ENCODE results near the gene IGF1R.
"Not testable (repeated sequence)": the region's sequence is repeated elsewhere in the genome, so short reads cannot be mapped to it uniquely, and the experiment has no call there.

Gene IGF1R

GRCh38 chr15:99004998-99005974 is 356.9 kb downstream of the IGF1R start:
- not testable (repeated sequence) for H3K9me3 ChIP-seq (ENCODE audit: control insufficient read depth, low read length)

GRCh38 chr15:99006146-99006545 is 357.8 kb downstream of the IGF1R start:
- H3K9me3 ChIP-seq (ENCODE audit: control insufficient read depth, low read length) = no peaks in the 10 kb centered on the region
- H3K36me3 ChIP-seq (ENCODE audit: control insufficient read depth, insufficient read depth, low read length) = no peaks in the 10 kb centered on the region
- no peaks in the 10 kb centered on the region for H3K4me1 ChIP-seq (ENCODE audit: control insufficient read depth, insufficient read depth, low read length)
- H3K27me3 ChIP-seq (ENCODE audit: control insufficient read depth, insufficient read depth, low read length) = peaks cover 5% of the 10 kb centered on the region
- no peak overlapping the region for H3K9ac ChIP-seq (ENCODE audit: low read length)
- H3K4me3 ChIP-seq (ENCODE audit: low read length) = no peak overlapping the region

More at GRCh38 chr15:99004998-99005974, 356.9 kb downstream of the IGF1R start:
- not testable (repeated sequence) for H3K36me3 ChIP-seq (ENCODE audit: control insufficient read depth, insufficient read depth, low read length); H3K9ac ChIP-seq (ENCODE audit: low read length); H3K27me3 ChIP-seq (ENCODE audit: control insufficient read depth, insufficient read depth, low read length); H3K4me3 ChIP-seq (ENCODE audit: low read length); H3K4me1 ChIP-seq (ENCODE audit: control insufficient read depth, insufficient read depth, low read length)

GRCh38 chr15:99006904-99007495 is 358.7 kb downstream of the IGF1R start:
- Histone ChIP-seq H3K4me3 (ENCODE audit: low read length) (no peak overlapping the region), H3K9ac (ENCODE audit: low read length) (no peak overlapping the region), H3K27me3 (ENCODE audit: control insufficient read depth, insufficient read depth, low read length) (peaks cover 5% of the 10 kb centered on the region), H3K4me1 (ENCODE audit: control insufficient read depth, insufficient read depth, low read length) (no peaks in the 10 kb centered on the region), H3K9me3 (ENCODE audit: control insufficient read depth, low read length) (no peaks in the 10 kb centered on the region), H3K36me3 (ENCODE audit: control insufficient read depth, insufficient read depth, low read length) (no peaks in the 10 kb centered on the region)

- H3K9me3 ChIP-seq (ENCODE audit: control insufficient read depth, low read length) = no peaks in the 10 kb centered on the region
- H3K36me3 ChIP-seq (ENCODE audit: control insufficient read depth, insufficient read depth, low read length) = no peaks in the 10 kb centered on the region
- no peak overlapping the region for H3K9ac ChIP-seq (ENCODE audit: low read length)
- no peaks in the 10 kb centered on the region for H3K4me1 ChIP-seq (ENCODE audit: control insufficient read depth, insufficient read depth, low read length)
- peaks cover 5% of the 10 kb centered on the region for H3K27me3 ChIP-seq (ENCODE audit: control insufficient read depth, insufficient read depth, low read length)
- H3K4me3 ChIP-seq (ENCODE audit: low read length) = no peak overlapping the region
These were observed 361.5 kb downstream of the IGF1R start for GRCh38 chr15:99009741-99010330.

- Histone ChIP-seq H3K9me3 (ENCODE audit: control insufficient read depth, low read length) (no peaks in the 10 kb centered on the region), H3K36me3 (ENCODE audit: control insufficient read depth, insufficient read depth, low read length) (no peaks in the 10 kb centered on the region), H3K4me1 (ENCODE audit: control insufficient read depth, insufficient read depth, low read length) (peaks cover 3% of the 10 kb centered on the region), H3K4me3 (ENCODE audit: low read length) (no peak overlapping the region), H3K9ac (ENCODE audit: low read length) (no peak overlapping the region), H3K27me3 (ENCODE audit: control insufficient read depth, insufficient read depth, low read length) (peaks cover 8% of the 10 kb centered on the region)
These were observed 362.4 kb downstream of the IGF1R start for GRCh38 chr15:99010768-99011167.
